SK-MEL-5 (cell line): ENCODE data around the gene CEP131. TPM values are rescaled to one million over a fixed set of nuclear protein-coding genes. Genes with fewer than 3 reads are reported as not detected.

Experiments
- DNase-seq: peaks from one replicate; pipeline ENCODE4 v3.0.0-alpha.2; 2016; ENCODE audit warnings: low read depth, low spot score
- in situ Hi-C: cut with HindIII; loops from 2 replicates; pipeline ENCODE4 v1.10.0; 2016; ENCODE audit warnings: low sequenced_read_pairs, high pct_unique_total_duplicates, low pct_unique_long_range_greater_than_20kb
- total RNA-seq: library from RNA; depleted of rRNA; stranded (reverse); fragments of >200 nt; shearing (Covaris generic); gene quantifications from 2 replicates; pipeline ENCODE4 v1.2.3, GENCODE V29; 2014

Gene CEP131
- total RNA-seq, 1 experiment from 2014 or later: 26.4 TPM

DNA sequence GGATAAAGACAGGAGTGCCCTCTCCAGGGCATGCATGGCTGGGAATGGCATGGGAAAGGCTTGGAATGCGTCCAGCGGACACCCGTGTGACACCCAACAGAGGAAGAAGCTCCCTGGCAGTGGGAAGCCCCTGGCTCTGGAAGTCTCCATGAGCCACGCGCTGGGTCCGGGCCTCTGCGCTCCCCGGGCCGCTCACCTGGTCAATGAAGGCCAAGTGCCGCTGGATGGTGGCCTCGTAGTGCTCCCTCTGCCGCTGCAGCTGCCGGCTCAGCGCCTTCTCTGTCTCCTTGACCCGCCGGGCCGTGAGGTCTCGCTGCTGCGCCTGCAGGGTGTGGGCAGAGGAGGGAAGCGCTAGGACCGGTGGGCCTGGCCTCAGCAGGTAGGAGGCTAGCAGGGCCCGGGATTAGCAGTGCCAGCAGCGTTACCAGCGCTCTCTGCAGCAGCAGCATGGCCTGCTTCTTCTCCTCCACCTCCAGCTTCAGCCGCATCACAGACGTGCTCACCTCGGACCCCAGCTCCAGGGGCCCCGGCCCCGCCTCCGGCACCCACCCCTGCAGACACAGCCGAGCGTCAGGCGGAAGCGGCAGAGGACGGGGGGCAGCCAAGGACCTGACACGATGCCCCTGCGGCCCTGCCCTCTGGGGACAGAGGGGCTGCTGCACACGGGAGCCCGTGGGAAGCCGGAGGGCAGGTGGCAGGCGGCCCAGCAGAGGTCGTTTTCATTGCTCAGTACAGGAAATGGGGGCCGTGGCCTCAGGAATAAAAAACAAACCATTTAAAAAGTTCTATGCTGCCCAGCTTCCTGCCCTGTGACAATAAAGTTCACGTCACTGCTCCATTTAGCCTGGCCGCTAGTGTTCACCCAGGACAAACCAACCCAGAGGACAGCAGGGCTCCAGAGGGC, 26.0 kb downstream of the CEP131 start:
- DNase-seq: no peak
- in situ Hi-C loops: no loop called here

DNA sequence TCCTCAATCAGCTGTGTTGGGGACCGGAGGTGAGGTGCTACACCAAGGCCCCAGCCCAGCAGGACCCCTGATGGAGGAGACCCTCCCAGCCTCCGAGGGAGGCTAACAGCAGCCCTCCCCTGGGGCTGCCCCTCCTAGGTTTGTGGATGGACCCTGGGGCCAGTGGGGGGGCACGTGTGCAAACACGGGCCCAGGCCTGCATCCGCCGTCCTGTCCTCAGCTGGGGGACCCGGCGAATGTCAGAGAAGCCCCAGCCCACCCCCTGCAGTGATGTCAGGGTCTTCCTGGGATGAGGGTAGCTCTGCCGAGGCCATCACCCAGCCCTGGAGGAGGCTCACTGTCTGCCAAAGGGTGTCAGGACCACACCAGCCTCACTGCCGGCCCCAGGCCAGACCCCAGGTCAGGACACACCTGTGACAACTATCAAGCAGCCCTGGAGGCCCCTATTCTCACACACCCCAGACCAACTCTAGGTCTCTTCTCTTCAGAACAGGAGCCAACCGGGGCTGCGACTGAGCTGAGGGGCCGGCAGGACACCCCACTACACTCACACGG, 26.7 kb downstream of the CEP131 start:
- in situ Hi-C loops: no loop called here
- no peak for DNase-seq

DNA sequence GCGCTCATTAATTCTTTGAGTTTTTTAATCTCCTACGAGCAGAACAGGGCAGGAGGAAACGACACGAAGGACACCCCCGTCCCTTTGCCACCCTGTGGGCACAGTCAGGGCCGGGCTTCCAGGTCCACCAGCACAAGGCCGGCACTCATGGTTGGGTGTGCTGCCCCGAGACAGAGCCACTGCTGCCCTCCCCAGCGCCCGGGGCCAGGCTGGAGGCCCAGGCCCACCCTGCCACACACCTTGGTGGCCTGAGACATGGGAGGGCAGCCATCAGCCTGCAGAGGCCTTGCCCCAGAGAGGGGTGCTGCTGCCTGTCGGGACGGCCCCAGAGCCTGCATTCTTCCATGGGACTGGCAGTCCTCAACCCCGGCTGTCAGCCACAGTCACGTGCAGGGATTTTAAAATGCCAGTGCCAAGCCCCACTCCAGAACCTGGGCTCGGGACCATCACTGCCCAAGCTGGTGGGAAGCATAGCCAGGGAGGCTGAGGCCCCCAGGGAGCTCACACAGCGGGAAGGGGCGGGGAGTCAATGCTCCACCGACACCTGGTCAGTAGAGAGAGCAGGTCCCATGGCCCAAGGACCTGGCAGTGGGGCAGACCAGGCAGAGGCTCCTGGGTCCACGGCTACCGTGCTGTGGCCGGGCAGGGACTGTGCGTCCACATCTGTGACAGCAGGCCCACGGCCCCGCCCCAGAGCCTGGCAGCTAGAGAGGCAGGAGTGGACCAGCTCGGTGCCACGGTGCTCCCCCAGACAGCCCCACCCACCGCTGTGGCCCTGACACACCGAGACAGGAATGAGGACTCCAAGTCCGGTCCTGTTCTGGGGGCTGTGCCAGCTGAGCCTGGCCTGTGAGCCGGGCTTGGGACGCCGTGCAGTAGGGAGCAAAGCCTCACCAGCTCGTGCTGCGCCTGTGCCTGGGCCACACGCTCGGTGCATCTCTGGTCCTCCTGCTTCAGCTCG, 27.5 kb downstream of the CEP131 start:
- DNase-seq: no peak
- in situ Hi-C loops: no loop called here

DNA sequence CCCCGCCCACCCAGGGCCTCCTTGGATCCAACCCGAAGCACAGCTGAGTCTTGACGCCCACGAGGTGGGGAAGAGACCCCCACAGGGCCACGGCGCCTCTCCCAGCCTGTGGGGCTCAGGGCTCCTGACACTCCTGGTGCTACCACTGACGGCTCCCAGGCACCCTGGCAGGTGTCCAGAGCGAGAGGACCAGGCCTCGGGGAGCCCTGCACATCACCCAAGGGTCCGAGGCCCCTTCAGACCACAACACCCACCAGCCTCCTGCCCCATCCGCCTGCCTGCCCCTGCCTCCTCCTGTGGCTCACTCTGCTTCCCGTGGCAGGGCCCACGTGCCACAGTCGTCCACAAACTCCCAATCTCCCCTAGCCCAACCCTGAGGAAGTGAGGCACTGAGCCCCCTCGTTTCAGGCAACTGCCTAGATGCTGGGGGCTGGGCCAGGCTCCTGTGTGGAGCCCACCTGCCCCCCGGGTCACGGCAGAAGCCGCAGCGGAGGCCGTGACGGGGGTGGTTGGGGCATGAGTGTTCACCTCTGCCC, 28.5 kb downstream of the CEP131 start:
- in situ Hi-C loops: no loop called here
- DNase-seq: no peak

DNA sequence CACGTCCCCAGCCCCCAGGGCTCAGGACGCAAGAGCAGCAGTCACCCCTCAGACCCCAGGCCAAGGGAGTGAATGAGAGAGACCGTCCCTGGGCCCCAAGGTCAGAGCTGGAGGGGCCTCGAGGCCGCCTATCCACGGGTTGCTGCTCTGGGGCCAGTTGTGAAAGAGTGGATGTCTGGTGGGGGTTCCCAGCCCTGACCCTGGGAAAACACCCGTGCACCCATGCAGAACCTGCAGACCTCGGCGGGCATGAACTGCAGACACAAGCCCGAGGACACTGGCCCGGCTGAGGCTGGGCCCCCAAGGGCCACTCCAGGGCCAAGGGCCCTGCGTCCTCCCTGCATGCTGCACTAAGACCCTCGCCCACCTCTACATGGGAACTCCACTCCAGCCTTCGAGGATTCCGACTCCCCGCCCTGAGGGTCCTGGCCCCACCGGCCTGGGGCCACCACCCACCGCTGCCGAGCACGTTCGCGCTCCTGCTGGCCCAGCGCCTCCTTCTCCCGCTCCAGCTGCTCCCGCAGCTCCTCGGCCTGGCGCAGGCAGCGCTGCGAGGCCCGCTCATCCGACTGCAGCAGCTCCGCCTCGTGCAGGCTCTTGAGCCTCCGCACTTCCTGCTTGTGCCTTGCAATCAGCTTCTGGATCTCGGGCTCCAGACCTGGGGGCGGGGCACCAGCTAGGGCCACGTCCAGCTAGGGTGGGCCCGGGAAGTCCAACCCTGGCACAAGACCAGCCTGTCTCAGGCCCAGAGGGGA, 29.1 kb downstream of the CEP131 start:
- in situ Hi-C loops: no loop called here

DNA sequence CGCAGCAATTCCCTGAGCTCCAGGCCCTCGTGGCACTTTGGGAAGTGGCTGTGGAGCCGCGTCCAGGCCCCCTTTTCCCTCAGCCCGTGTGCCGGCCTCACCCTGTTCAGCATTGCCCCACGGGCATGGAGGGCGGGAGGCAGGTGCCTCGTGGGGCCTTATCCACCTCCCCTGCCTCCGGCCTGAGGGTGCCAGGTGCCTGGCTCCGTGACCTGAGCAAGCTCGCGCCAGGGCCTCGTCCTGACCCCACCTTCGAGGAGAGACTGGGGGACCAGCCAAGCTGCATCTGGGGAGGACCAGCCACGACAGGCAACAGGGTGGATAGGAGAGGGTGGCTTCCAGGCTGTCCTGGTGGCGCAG, 29.7 kb downstream of the CEP131 start:
- in situ Hi-C loops: no loop called here
- DNase-seq: no peak

More for the DNA sequence above, 29.1 kb downstream of the CEP131 start:
- DNase-seq: no peak

DNA sequence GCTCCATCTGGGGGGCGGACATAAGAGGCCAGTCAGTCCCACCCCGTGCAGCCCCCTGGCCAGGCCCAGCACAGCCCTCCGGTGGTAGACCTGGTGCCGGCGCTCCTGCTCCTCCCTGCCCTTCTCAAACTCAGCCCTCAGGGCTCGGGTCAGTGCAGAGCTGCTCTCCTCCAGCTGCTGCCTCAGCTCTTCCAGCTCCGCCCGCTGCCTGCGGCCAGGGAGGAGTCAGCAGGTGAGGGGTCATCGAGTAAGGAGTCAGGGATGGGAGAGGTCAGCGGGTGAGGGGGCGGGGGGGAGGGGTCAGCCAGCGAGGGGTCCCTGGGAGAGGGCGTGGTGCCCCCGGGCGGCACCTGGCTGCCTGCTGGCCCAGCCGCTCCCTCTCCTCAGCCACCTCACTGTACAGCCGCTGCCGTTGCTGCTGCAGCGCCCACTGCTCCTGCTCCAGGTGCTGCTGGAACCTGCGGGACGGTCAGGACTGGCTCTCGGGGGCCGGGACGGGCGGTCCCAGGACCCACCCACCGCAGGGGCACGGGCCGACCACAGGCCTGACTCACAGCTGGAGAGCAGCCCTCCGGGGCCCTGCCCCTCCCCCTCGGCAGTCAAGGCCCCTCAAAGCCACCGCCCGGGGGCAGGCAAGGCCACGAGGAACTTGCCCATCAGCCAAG, 30.2 kb downstream of the CEP131 start:
- in situ Hi-C loops: no loop called here
- no peak for DNase-seq

DNA sequence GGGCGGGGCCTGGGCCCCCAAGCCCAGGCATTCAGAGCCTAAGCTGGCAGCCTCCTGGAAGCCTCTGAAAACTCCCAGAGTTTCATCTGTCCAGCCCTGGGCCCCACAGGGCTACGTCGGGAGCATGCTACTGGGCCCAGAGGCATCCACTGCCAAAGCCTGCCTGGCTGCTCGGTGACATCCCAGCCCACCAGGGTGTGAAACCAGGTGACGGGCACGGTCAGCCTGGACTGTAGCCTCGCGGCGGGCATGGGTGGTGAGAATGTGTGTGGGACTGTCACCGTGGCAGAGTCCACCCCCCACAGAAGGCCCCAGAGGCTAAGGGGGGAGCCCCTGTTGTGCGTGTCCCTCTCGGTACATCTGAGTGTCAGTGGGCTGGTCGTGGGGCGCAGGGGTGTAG, 31.1 kb downstream of the CEP131 start:
- in situ Hi-C loops: no loop called here
- no peak for DNase-seq

DNA sequence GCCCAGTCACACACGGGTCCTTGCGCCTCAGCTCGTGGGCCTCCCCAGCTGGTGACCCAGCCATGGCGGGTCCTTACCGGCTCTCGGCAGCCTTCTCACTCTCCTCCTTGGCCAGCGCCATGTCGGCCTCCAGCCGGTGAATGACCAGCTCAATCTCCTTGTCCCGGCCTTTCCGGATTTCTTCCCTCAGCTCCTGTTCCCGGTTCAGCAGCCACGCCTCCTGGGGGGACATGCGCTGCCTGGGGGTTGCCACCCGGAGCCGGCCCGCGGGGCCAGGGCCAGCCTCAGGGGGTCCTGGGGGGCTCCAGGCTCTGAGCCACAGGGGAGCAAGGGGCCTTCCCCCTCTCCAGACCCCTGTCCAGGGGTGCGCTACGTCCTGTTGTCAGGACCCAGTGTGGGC, 31.6 kb downstream of the CEP131 start:
- in situ Hi-C loops: no loop called here
- no peak for DNase-seq

DNA sequence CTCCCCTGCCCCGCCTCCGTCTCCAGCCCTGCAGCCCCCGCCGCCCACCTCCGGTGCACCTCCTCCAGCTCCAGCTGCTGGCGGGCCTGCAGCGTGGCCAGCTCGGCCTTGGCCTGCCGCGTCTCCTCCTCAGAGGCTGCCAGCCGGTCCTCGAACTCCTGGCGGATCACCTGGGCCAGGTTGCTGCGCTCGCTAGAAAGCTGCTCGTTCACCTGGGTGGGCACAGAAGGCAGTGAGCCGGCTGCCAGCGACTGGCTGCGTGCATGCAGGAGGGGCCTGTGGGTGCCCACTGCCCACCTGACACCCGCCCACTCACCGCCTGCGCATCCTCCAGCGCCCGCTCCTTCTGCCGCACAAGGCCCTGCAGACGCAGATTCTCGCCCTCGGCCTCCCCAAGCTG, 32.2 kb downstream of the CEP131 start:
- DNase-seq: no peak
- in situ Hi-C loops: no loop called here

DNA sequence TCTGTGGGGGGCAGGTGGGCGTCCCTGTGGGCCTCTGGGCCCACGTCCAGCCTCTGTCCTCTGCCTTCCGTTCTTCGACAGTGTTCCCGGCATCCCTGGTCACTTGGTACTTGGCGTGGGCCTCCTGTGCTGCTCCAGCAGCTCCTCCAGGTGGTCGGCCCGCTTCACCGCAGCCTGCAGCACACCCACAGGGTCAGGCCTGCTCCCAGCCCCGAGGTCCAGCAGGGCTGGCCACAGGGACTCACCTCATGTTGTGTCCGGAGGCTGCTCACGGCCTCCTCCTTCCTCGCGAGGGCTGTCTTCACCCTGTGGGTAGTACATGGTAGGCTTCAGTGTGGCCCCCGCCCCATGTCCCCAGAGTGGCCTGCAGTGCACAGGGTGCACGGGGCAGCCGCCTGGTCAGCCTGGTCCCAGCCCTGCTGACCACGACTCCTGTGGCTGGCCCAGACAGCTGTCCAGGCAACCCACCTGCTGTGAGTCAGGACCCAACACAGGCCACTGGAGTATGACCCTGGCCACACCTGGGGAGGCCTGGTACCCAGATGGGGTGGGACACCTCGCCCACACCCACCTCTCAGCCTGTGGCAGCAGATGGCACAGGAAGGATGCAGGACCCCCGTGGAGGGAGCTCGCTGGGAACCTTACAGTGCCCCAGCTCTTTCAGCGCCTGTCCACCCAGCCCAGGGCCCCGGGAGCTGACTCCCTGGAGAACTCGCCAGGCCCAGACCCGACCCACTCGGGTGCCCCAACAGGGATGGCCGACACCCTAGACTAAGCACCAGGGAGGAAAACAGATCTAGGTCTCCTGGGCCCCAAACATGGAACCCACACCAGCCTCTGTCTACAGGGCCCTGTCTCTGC, 32.9 kb downstream of the CEP131 start:
- peak; percentile 55 for DNase-seq
- in situ Hi-C loops: no loop called here

DNA sequence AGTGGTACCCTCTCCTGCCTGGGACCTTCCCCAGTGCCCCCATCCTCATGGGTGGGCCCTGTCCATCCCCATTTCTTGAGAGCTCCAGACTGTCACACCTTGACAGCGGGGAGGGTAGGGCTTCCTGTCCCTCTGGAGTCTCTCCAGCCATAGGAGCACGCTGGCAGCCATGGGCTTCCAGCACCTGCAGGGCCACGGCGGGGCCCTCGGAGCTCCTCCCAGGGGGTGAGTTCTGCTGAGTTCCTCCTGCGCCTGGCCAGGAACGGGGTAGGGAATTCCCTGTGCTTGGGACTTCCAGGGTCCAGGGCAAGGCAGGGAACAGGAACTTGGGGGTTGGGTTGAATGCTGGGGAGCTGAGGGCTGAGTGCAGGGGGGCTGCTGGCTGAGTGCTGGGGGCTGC, 33.7 kb downstream of the CEP131 start:
- DNase-seq: no peak
- in situ Hi-C loops: no loop called here

DNA sequence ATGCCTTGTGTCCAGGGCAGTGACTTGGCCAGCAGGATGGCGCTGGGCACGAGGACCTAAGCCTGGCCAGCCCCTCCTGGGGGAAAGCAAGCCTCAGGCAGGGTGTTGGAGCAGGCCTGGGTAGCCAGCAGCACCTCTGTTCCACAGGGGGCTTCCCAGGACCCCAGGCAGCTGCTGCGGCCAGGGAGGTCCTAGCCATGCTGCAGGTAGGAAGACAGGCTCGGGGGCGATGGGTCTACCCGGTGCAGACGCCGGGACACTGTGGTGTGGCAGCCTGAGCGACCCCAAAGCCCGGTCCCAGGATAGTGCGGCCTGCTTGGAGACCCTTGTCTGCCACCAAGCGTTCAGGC, 34.3 kb downstream of the CEP131 start:
- no peak for DNase-seq

DNA sequence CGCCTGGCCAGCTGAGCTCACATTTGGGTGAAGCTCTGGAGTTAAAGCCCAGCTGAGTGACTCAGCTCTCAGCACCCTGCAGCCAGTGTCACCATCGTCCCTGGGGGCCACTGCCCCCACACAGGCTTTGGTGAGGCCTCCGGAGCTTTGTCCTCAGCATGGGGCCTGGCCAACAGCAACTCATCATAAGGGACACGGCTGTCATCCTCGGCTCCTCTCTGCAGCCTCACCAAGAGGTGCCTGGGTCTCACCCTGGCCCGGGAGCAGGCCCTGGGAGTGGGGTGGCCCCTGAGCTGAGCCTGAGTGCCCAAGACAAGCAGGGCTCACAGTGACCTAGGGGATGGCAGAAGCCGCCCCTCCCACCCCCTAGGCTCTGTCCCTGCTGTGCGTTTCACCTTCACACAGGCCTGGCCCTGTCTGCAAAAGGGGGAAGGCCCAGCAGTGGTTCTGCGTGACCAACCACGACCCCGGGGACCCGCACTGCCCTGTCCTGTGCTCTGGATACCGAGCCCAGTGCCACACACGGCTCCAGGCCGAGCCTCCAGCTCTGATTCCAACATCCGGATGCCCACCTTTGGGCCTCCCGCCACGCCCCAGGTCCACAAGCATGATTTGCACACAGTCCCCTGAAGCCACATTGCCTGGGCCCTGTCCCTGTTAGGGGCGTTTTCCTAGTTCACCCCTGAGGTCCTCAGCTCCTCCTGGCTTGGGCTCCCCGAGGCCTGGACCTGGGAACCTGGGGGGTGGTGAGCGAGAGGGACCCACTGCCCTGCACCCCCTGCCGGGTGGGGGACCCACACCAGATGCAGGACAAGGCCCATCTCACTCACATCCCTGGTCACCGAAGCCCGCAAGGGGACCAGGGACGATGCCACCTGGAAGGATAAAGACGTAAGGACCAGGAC, 34.9 kb downstream of the CEP131 start:
- in situ Hi-C loops: no loop called here
- no peak for DNase-seq

More for the DNA sequence above, 34.3 kb downstream of the CEP131 start:
- in situ Hi-C loops: no loop called here

DNA sequence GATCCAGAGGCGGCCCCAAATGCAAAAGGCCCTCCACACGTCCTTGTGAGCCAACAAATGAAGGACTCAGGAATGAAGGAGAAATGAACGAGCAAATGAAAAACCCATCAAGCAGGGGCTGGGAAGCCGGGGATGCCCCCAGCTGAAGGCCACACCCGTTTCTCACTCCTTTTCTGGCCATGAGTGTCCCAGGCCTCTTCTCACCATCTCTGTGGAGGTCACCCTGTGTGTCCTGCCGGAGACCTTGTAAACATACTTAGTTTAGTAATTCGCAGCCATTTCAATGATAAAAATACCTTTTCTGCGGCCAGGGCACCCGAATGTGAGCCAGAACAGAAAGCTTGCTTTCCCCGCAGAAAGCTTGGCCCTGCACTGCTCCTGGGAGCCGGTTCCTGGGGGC, 35.6 kb downstream of the CEP131 start:
- no peak for DNase-seq
- in situ Hi-C loops: no loop called here
